AG09319 (cell line): ENCODE measurements around the gene GALK2.

Experiments used
- DNase-seq: peaks from one replicate; pipeline ENCODE4 v3.0.0-alpha.2; 2010; ENCODE audit warnings: low read depth; ENCODE audit errors: extremely low read depth
- CTCF ChIP-seq: IDR thresholded peaks from 2 replicates; pipeline ENCODE4 v1.5.1; 2011; ENCODE audit warnings: low read depth, mild to moderate bottlenecking, inconsistent platforms, low read length, moderate library complexity

The GALK2 gene

GRCh38 chr15:49303003-49303402 is 133.0 kb downstream of the GALK2 start:
- DNase-seq = no peak
- no peak for TF ChIP-seq CTCF

GRCh38 chr15:49306551-49306950 is 136.5 kb downstream of the GALK2 start:
- TF ChIP-seq CTCF = no peak
- no peak for DNase-seq

DNA sequence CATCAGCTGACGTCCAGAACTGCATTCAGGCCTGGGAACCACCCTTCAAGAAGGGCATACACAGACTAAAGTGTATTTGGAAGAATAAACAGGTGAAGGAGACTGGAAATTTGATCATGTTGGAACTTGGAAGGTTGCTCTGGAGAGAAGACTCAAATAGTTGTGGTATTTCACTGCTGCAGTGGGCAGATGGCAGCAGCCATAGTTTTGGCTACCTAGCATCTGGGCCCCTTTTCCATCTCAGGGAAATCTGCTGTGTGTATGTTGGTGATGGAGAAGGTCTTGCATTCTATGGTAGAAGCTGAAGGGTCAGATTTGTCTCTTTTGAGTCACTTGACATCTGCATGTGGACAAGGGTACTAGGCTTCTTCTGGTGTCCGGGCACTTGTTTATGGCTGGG is 138.6 kb downstream of the GALK2 start:
- DNase-seq = no peak
- TF ChIP-seq CTCF = no peak

DNA sequence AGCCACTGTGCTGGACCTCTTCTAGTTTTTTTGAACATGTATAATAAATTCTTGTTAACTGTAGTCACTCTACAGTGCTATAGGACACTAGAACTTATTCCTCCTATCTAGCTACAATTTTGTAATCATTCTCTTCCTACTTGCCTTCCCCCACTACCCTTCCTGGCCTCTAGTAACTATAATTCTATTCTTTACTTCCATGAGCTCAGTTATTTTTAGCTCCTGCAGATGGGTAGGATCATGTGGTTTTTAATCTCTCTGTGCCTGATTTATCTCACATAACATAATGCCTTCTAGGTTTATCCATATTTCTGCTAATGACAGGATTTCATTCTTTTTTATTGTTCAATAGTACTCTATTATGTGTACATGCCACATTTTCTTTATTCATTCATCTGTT is 139.8 kb downstream of the GALK2 start:
- no peak for DNase-seq
- no peak for TF ChIP-seq CTCF

GRCh38 chr15:49313650-49314049 is 143.6 kb downstream of the GALK2 start:
- DNase-seq = peak; percentile 64
- no peak for TF ChIP-seq CTCF

DNA sequence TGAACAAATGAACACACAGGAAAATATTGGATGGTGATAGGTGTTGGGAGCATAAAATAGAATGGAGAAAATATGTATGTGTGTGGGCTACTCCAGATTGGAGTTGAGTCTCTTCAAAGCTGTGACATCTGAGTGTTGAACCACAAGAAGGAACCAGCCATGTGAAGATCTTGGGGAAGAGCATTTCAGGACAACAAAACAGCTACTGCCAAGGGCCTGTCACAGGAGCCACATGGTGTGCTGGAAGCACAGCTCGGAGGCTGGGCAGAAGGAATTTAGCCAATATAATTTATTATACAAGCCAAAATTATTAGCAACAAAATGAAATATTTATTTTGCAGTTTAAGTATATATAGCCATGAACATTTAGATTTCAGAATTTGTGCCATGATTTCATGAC is 144.7 kb downstream of the GALK2 start:
- no peak for TF ChIP-seq CTCF
- DNase-seq = no peak

DNA sequence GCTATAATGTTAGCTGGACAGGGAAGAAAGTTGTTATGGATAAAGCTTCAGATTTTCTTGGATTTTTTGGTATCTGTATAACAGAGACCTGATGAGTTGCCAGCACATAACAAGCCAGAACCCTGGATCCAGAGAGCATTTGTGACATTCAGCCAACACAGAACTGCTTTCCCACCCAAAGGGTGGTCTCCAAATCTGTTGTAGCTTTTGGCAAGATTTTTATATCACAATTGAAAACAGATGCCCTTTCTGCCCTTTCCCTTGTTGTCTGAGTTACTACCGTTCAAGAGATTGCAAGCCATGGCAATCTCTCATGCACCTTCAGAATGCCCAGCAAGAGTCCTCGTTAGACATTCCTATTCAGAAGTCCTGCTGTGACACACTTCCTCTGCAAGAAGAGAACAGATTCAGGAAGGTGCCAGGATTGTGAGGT is 145.4 kb downstream of the GALK2 start:
- no peak for DNase-seq
- no peak for TF ChIP-seq CTCF

DNA sequence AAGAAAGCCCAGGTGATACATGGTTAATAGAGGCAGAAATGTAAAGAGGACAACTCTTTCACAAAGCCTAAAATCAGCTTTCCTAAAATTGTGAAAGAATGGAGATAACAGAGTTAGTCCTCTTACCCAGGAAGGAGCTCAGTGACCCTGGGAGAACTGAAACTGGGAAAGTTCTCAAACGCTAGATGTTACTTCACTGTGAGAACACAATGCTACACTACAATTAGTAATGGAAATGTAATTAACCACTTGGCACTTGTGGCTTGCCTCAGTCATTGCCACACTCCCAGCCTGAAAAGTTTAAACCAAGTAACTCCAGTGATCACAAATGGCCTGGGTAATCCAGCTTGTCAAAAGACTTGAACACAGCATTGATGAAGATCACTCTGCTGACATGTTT is 150.3 kb downstream of the GALK2 start:
- DNase-seq = no peak
- TF ChIP-seq CTCF = no peak
